Heart left ventricle (tissue), 13 donors: ENCODE results near the gene LLGL2.

Experiments
- POLR2A ChIP-seq, 2 donors: fragments of 450-650 bp; IDR thresholded peaks; one replicate each; pipeline ENCODE4 v1.6.1; 2017; ENCODE audit warnings: antibody characterized with exemption in 2 of 2, mild to moderate bottlenecking in 2 of 2, moderate library complexity in 2 of 2
- TF ChIP-seq, protein P1 (sequence below), 12 donors: fragments of 200-600 bp; sonication (generic) in 4 of 12; IDR thresholded peaks; one replicate each; pipeline versions ENCODE4 v1.5.0 to v1.8.0; 2018 to 2022; ENCODE audit warnings: antibody characterized with exemption in 12 of 12, mild to moderate bottlenecking in 5 of 12
- donor health status: ischemic (EF 13 %, LVEDD 7.1; RV severe dilation, severe dysfunction).
- donor health status: DM: no; HTN: yes; CAD: no.
- donor health status: DM: no; HTN: no; CAD: no.
- donor health status: ischemic (EF 25% LVEDD 6.9; RV normal size, moderate dysfunction).
- donor health status: ischemic (EF 25% LVEDD 5.7; RV mildly dilated, moderate dysfunction).
- donor health status: ischemic (EF 35%, LVEDD 5.7; RV mildly dilated, moderate dysfunction).
- donor health status: nonischemic (EF 11% LVEDD 7.7; RV severe dilation, severe dysfunction).
- donor health status: DM: yes; HTN: yes; CAD: no.
- donor health status: PGD.
- donor health status: ischemic (EF 29% LVEDD 5.4; RV normal size, mild dysfunction).
- donor health status: nonischemic (EF 23%, LVEDD 6.1; RV moderate dilation, normal function).

DNA sequence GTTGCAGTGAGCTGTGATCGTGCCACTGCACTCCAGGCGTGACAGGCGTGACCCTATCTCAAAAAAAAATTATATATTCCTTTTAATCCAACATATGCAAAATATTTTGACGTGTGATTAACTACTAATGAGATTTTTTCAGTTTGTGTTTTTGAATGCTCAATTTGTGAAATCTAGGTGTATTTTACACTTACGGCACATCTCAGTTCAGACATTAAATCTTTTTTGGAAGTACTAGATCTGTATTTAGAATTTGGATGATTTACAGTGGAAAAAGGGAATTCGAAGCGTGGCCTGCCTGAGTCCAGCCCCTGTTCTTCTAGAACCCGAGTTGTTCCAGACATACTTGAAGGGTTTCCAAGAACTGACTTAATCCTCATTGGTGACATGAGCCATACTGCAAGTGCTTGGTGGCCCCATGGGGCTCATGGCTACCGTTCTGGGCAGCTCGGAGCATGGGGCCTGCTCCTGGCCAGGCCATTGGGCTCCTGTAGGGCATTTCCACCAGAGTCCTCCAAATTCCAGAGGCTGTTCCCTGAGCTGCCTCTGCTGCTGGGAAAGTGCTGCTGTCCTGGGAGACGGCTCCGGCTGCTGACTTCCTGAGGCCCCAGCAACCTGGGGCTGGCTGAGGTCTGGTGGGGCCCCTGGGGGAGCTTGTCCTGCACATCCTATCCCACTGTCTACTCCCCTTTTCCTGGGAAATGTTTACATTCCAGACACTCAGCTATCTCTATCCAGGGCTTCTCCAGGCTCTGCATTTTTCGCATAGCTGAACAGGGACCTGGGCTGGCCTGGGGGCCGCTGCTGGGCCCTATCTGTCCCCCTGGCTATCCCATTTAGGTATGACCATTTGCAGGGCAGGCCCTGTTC, 27.2 kb downstream of the LLGL2 start:
- TF ChIP-seq, protein P1, sequence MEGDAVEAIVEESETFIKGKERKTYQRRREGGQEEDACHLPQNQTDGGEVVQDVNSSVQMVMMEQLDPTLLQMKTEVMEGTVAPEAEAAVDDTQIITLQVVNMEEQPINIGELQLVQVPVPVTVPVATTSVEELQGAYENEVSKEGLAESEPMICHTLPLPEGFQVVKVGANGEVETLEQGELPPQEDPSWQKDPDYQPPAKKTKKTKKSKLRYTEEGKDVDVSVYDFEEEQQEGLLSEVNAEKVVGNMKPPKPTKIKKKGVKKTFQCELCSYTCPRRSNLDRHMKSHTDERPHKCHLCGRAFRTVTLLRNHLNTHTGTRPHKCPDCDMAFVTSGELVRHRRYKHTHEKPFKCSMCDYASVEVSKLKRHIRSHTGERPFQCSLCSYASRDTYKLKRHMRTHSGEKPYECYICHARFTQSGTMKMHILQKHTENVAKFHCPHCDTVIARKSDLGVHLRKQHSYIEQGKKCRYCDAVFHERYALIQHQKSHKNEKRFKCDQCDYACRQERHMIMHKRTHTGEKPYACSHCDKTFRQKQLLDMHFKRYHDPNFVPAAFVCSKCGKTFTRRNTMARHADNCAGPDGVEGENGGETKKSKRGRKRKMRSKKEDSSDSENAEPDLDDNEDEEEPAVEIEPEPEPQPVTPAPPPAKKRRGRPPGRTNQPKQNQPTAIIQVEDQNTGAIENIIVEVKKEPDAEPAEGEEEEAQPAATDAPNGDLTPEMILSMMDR (IDR thresholded peaks at IDR 0.05) = no peak
- TF ChIP-seq POLR2A (IDR thresholded peaks at IDR 0.05) = no peak
